ENCODE measurements around the gene IDE. TPM values are rescaled to one million over a fixed set of nuclear protein-coding genes. Genes with fewer than 3 reads are reported as not detected.
"Not testable (repeated sequence)": the region's sequence is repeated elsewhere in the genome, so short reads cannot be mapped to it uniquely, and the experiment has no call there.

IDE gene
- total RNA-seq, 2 experiments from 2014 or later, result 32.3 to 40.1 TPM

- ChIA-PET POLR2A (no interaction called here), CTCF (no interaction called here)
- no peak for DNase-seq
- Mint-ChIP-seq H3K9me3 (no peaks in the 10 kb centered on the region), H3K4me3 (no peak overlapping the region), H3K4me1 (ENCODE audit: low read depth) (no peaks in the 10 kb centered on the region), H3K36me3 (peaks cover 23% of the 10 kb centered on the region), H3K27ac (no peak overlapping the region), H3K27me3 (no peaks in the 10 kb centered on the region)
- intact Hi-C loops (cut with micrococcal nuclease), result no loop called here
These were observed 93.5 kb downstream of the IDE start for GRCh38 chr10:92480413-92480812.

GRCh38 chr10:92479547-92479946 is 94.3 kb downstream of the IDE start:
- POLR2A ChIA-PET, result no interaction called here
- intact Hi-C loops (cut with micrococcal nuclease), result no loop called here
- no peak overlapping the region for H3K4me3 Mint-ChIP-seq

GRCh38 chr10:92478536-92478935 is 95.4 kb downstream of the IDE start:
- no peak overlapping the region for H3K27ac Mint-ChIP-seq
- DNase-seq, result no peak
- H3K4me3 Mint-ChIP-seq, result no peak overlapping the region
- H3K9me3 Mint-ChIP-seq, result no peaks in the 10 kb centered on the region
- H3K36me3 Mint-ChIP-seq, result peaks cover 25% of the 10 kb centered on the region
- ChIA-PET CTCF (no interaction called here), POLR2A (no interaction called here)
- no peaks in the 10 kb centered on the region for H3K27me3 Mint-ChIP-seq
- no peaks in the 10 kb centered on the region for H3K4me1 Mint-ChIP-seq (ENCODE audit: low read depth)
- intact Hi-C loops (cut with micrococcal nuclease), result no loop called here

More at GRCh38 chr10:92479547-92479946, 94.3 kb downstream of the IDE start:
- CTCF ChIA-PET, result no interaction called here
- Mint-ChIP-seq H3K36me3 (peaks cover 25% of the 10 kb centered on the region), H3K27ac (no peak overlapping the region), H3K4me1 (ENCODE audit: low read depth) (no peaks in the 10 kb centered on the region), H3K27me3 (no peaks in the 10 kb centered on the region), H3K9me3 (no peaks in the 10 kb centered on the region)
- DNase-seq, result no peak

GRCh38 chr10:92475357-92475868 is 98.5 kb downstream of the IDE start:
- H3K27me3 Mint-ChIP-seq, result no peaks in the 10 kb centered on the region
- H3K4me1 Mint-ChIP-seq (ENCODE audit: low read depth), result no peaks in the 10 kb centered on the region
- no peak overlapping the region for H3K4me3 Mint-ChIP-seq
- peaks cover 17% of the 10 kb centered on the region for H3K36me3 Mint-ChIP-seq
- CTCF ChIA-PET, result interaction anchor here (0.6 kb wide), 1 partner anchor 388 kb away, joined by 3 read pairs; no protein-coding TSS in a partner anchor
- POLR2A ChIA-PET, result no interaction called here
- no peak overlapping the region for H3K27ac Mint-ChIP-seq
- DNase-seq, result no peak
- no peaks in the 10 kb centered on the region for H3K9me3 Mint-ChIP-seq
- intact Hi-C loops (cut with micrococcal nuclease), result no loop called here

- peaks cover 23% of the 10 kb centered on the region for H3K36me3 Mint-ChIP-seq
- CTCF ChIA-PET, result no interaction called here
- no peak for DNase-seq
These were observed 103.9 kb downstream of the IDE start for GRCh38 chr10:92470026-92470425.

GRCh38 chr10:92464364-92464763 is 109.5 kb downstream of the IDE start:
- H3K36me3 Mint-ChIP-seq, result peaks cover 40% of the 10 kb centered on the region
- no peak overlapping the region for H3K4me3 Mint-ChIP-seq
- POLR2A ChIA-PET, result no interaction called here
- intact Hi-C loops (cut with micrococcal nuclease), result no loop called here
- no peaks in the 10 kb centered on the region for H3K4me1 Mint-ChIP-seq (ENCODE audit: low read depth)
- CTCF ChIA-PET, result no interaction called here
- no peaks in the 10 kb centered on the region for H3K27me3 Mint-ChIP-seq
- H3K9me3 Mint-ChIP-seq, result no peaks in the 10 kb centered on the region
- H3K27ac Mint-ChIP-seq, result no peak overlapping the region
- no peak for DNase-seq

More at GRCh38 chr10:92470026-92470425, 103.9 kb downstream of the IDE start:
- H3K4me3 Mint-ChIP-seq, result no peak overlapping the region
- H3K9me3 Mint-ChIP-seq, result no peaks in the 10 kb centered on the region
- H3K27me3 Mint-ChIP-seq, result no peaks in the 10 kb centered on the region
- no peaks in the 10 kb centered on the region for H3K4me1 Mint-ChIP-seq (ENCODE audit: low read depth)
- POLR2A ChIA-PET, result no interaction called here
- H3K27ac Mint-ChIP-seq, result no peak overlapping the region
- intact Hi-C loops (cut with micrococcal nuclease), result no loop called here

GRCh38 chr10:92463582-92463981 is 110.3 kb downstream of the IDE start:
- H3K27me3 Mint-ChIP-seq, result no peaks in the 10 kb centered on the region
- ChIA-PET POLR2A (no interaction called here), CTCF (no interaction called here)
- H3K4me3 Mint-ChIP-seq, result no peak overlapping the region
- no peaks in the 10 kb centered on the region for H3K9me3 Mint-ChIP-seq
- no peak overlapping the region for H3K27ac Mint-ChIP-seq
- no peaks in the 10 kb centered on the region for H3K4me1 Mint-ChIP-seq (ENCODE audit: low read depth)
- no peak for DNase-seq
- intact Hi-C loops (cut with micrococcal nuclease), result no loop called here
- H3K36me3 Mint-ChIP-seq, result peaks cover 37% of the 10 kb centered on the region

GRCh38 chr10:92454955-92455354 is 118.9 kb downstream of the IDE start:
- peaks cover 18% of the 10 kb centered on the region for H3K36me3 Mint-ChIP-seq
- CTCF ChIA-PET, result interaction anchor here (0.6 kb wide), 1 partner anchor 1096 kb away, joined by 6 read pairs; no protein-coding TSS in a partner anchor

GRCh38 chr10:92452313-92452712 is 121.6 kb downstream of the IDE start:
- H3K9me3 Mint-ChIP-seq, result no peaks in the 10 kb centered on the region
- H3K27ac Mint-ChIP-seq, result no peak overlapping the region
- no peak for DNase-seq
- peaks cover 22% of the 10 kb centered on the region for H3K36me3 Mint-ChIP-seq
- ChIA-PET POLR2A (no interaction called here), CTCF (no interaction called here)
- no peaks in the 10 kb centered on the region for H3K4me1 Mint-ChIP-seq (ENCODE audit: low read depth)
- no peaks in the 10 kb centered on the region for H3K27me3 Mint-ChIP-seq
- intact Hi-C loops (cut with micrococcal nuclease), result no loop called here
- H3K4me3 Mint-ChIP-seq, result no peak overlapping the region

More at GRCh38 chr10:92454955-92455354, 118.9 kb downstream of the IDE start:
- H3K4me1 Mint-ChIP-seq (ENCODE audit: low read depth); H3K4me3 Mint-ChIP-seq; DNase-seq; H3K27ac Mint-ChIP-seq; POLR2A ChIA-PET; H3K9me3 Mint-ChIP-seq; intact Hi-C loops (cut with micrococcal nuclease); H3K27me3 Mint-ChIP-seq: not testable (repeated sequence)

- Mint-ChIP-seq H3K27me3 (no peaks in the 10 kb centered on the region), H3K4me1 (ENCODE audit: low read depth) (no peaks in the 10 kb centered on the region), H3K4me3 (no peak overlapping the region), H3K9me3 (no peaks in the 10 kb centered on the region), H3K27ac (no peak overlapping the region), H3K36me3 (peaks cover 22% of the 10 kb centered on the region)
- ChIA-PET CTCF (no interaction called here), POLR2A (interaction anchor here (0.5 kb wide), 1 partner anchor 301 kb away, joined by 3 read pairs; no protein-coding TSS in a partner anchor)
- intact Hi-C loops (cut with micrococcal nuclease), result no loop called here
- DNase-seq, result no peak
These were observed 122.5 kb downstream of the IDE start for GRCh38 chr10:92451431-92451830.

- DNase-seq, result no peak
- Mint-ChIP-seq H3K4me3 (no peak overlapping the region), H3K27ac (no peak overlapping the region), H3K27me3 (no peaks in the 10 kb centered on the region), H3K9me3 (no peaks in the 10 kb centered on the region), H3K4me1 (ENCODE audit: low read depth) (no peaks in the 10 kb centered on the region), H3K36me3 (peaks cover 22% of the 10 kb centered on the region)
- ChIA-PET POLR2A (no interaction called here), CTCF (no interaction called here)
- intact Hi-C loops (cut with micrococcal nuclease), result no loop called here
These were observed 123.0 kb downstream of the IDE start for GRCh38 chr10:92450896-92451295.

- CTCF ChIA-PET, result no interaction called here
- Mint-ChIP-seq H3K36me3 (no peaks in the 10 kb centered on the region), H3K4me1 (ENCODE audit: low read depth) (no peaks in the 10 kb centered on the region), H3K27me3 (no peaks in the 10 kb centered on the region), H3K9me3 (no peaks in the 10 kb centered on the region), H3K27ac (no peak overlapping the region), H3K4me3 (no peak overlapping the region)
- no peak for DNase-seq
- intact Hi-C loops (cut with micrococcal nuclease), result no loop called here
- POLR2A ChIA-PET, result no interaction called here
These were observed 133.3 kb downstream of the IDE start for GRCh38 chr10:92440578-92440977.

GRCh38 chr10:92438220-92438619 is 135.7 kb downstream of the IDE start:
- DNase-seq, result no peak
- no peak overlapping the region for H3K4me3 Mint-ChIP-seq
- H3K4me1 Mint-ChIP-seq (ENCODE audit: low read depth), result no peaks in the 10 kb centered on the region
- H3K27me3 Mint-ChIP-seq, result no peaks in the 10 kb centered on the region
- H3K9me3 Mint-ChIP-seq, result no peaks in the 10 kb centered on the region
- H3K27ac Mint-ChIP-seq, result no peak overlapping the region
- intact Hi-C loops (cut with micrococcal nuclease), result loop anchor here (5.0 kb wide), 1 partner anchor 366 kb away; no protein-coding TSS in a partner anchor
- POLR2A ChIA-PET, result no interaction called here
- CTCF ChIA-PET, result no interaction called here
- no peaks in the 10 kb centered on the region for H3K36me3 Mint-ChIP-seq
